HEK293T (cell line): ENCODE data around the gene TMEM245.

Source experiments
- ARNT ChIP-seq: fragments of 450-650 bp; IDR thresholded peaks from 2 replicates; pipeline ENCODE4 v1.6.1; 2017; ENCODE audit warnings: mild to moderate bottlenecking
- FOXM1 ChIP-seq: fragments of 450-650 bp; IDR thresholded peaks from 2 replicates; pipeline ENCODE4 v1.6.1; 2017; ENCODE audit warnings: mild to moderate bottlenecking, borderline replicate concordance
- NFRKB ChIP-seq: fragments of 450-650 bp; IDR thresholded peaks from 2 replicates; pipeline ENCODE4 v1.6.1; 2016; ENCODE audit warnings: mild to moderate bottlenecking, moderate library complexity

GRCh38 chr9:109043578-109043977, 76.2 kb downstream of the TMEM245 start:
- TF ChIP-seq ARNT, result no peak
- TF ChIP-seq FOXM1, result no peak
- no peak for TF ChIP-seq NFRKB
